SH-SY5Y (cell line): Measurements from ENCODE around the gene SMARCA2.

Source experiments
- GATA2 ChIP-seq: IDR thresholded peaks from 2 replicates; pipeline ENCODE4 v1.6.1; 2011; ENCODE audit warnings: mild to moderate bottlenecking, low read depth, low read length
- GATA3 ChIP-seq: IDR thresholded peaks from 2 replicates; pipeline ENCODE4 v1.6.1; 2011; ENCODE audit warnings: low read depth, mild to moderate bottlenecking, low read length, moderate library complexity

DNA sequence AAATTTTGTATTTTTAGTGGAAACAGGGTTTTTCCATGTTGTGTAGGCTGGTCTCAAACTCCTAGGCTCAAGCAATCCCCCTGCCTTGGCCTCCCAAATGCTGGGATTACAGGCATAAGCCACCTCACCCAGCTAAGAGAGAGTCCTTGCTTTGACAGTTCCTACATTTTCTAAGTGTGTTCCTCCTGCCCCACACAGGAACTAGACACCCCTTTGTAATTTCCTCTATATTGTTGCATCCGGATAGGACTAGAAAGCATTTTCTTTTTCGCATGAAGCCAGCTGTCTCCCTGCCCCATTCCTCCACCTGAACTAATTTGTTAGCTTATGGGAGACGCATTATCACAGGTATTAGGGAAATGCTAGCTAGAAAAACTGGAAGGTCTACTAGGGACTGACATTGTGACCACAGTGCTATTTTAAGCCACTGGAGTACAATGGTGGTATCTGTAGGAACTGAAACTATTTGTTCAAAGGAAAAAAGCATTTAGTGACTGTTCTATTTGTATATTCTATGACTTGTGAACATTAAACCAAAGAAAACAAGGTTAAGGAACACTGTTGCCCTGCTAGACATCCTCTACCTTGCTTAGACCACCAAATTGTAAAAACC, 214.1 kb downstream of the SMARCA2 start:
- TF ChIP-seq GATA2, result no peak
- no peak for TF ChIP-seq GATA3
